ENCODE results near the gene CYP1A1.

- no peak for TF ChIP-seq CTCF (IDR thresholded peaks at IDR 0.05)
- TF ChIP-seq REST (IDR thresholded peaks at IDR 0.05; ENCODE audit: insufficient read depth in 1 of 2, low read depth in 2 of 2, low read length in 1 of 2) = no peak
Measured at GRCh38 chr15:74733269-74733668, 7.9 kb upstream of the CYP1A1 start.

Data from Panc1 (cell line).